AG08395 (cell line): ENCODE measurements around the gene PSMB1.

Source experiments
- DNase-seq: peaks from one replicate; pipeline ENCODE4 v3.0.0; 2012; ENCODE audit warnings: mixed read lengths, low spot score

The PSMB1 gene

GRCh38 chr6:170552765-170553533, at the start of gene PSMB1:
Gene PSMB1, minus strand, starts transcription at chr6:170553307. Its CDS starts 65 bp downstream, at chr6:170553242.
- DNase-seq, result peak; percentile 89

GRCh38 chr6:170597278-170597677, 44.2 kb upstream of the PSMB1 start:
- no peak for DNase-seq

DNA sequence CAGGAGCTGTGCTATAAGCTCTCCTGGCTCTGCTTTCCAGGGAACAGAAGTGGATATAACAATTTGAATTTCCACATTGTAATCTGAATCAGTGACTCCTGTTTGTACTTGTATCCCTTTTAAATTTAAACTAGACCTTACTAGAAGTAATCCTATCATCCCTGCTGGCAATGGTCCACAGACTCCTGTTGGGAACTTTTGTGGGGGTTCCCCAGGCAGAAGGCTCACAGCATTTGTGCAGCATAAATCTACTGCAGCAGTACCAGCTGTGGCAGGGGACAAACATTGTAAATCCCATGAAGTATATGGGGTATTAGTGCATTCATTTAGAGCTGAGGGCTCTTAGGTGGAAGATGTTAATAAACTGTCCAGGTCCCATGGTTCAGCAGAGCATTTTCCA, 43.3 kb upstream of the PSMB1 start:
- DNase-seq, result no peak

DNA sequence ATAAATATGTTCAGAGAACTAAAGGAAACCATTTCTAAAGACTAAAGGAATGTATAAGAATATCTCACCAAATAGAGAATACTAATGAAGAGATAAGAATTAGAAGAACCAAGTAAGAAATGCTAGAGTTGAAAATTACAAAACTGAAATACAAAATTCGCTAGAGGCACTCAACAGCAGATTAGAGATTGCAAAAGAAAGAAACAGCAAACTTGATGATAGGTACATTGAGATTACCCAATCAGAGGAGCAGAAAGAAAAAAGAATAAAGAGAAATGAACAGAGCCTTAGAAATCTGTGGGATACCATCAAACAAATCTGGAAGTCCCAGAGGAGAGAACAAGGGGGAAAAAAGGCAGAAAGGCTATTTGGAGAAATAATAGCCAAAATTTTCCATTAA, 37.6 kb upstream of the PSMB1 start:
- no peak for DNase-seq

DNA sequence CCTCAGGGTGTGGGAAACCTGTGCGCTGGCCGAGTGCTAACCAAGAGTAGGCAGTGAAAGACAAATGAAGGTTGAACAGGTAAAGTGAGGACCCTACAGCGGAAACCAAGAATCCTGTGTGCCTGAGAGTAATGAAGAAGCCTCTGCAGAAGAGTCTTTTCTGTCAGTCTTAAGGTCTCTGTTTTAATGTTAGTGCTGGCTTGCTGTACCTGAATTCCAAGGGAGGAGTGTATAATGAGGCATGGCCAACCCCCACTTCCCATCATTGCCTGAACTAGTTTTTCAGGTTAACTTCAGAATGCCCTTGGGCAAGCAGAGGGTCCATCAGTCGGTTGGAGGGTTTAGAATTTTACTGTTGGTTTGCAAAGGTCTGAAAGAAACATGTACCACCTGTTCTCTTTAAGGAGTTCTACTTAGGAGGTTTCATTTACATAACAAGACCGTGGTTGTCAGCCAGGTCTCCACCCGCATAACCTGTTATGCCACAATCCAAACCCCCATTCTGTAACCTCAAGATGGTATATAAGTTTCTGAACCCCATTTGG, 31.9 kb upstream of the PSMB1 start:
- DNase-seq, result no peak

- peak; percentile 96 for DNase-seq
Measured at GRCh38 chr6:170584181-170584953, 31.3 kb upstream of the PSMB1 start, which contains the start of gene PDCD2. Gene PDCD2, minus strand, starts transcription at chr6:170584637. Its CDS starts 56 bp downstream, at chr6:170584581.

DNA sequence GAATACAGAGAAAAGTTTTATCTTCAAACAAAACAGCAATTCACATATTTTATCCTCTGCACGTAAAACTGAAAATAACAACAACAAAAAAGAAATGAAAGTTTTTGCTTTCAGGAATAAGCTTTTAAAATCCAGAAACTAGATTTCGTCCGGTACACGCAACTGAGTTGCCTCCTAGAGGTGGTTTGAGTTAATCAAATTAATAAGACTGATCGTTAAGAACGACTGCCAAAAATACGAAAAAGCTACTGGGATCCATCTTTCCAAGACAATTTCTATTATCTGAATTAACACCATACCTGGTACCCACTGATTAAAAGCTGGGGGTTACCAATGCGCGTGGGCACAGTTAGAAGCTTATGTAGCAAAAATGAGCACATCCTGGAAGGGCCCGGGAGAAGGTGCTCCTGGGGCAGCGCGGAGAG, 30.7 kb upstream of the PSMB1 start:
- peak; percentile 12 for DNase-seq

GRCh38 chr6:170578909-170579308, 25.8 kb upstream of the PSMB1 start:
- no peak for DNase-seq

DNA sequence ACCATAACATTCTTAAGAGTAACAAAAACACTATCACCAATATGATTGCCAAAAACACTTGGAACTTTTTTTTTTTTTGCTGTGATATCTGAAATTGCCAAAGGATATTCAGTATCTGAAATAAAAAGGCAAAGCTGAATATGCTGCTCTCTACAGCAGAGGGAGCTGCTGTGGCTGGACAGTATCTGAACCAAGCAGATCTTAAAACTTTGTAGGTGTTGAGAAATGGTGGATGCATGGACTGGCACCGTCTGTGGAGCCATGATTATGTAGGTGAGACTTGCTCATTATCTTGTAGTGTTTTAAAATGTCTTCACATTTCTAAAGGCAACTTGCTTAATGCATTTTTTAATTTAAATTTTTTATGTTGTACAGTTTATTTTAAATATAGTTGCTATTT, 22.1 kb upstream of the PSMB1 start:
- DNase-seq, result peak; percentile 10

GRCh38 chr6:170572704-170573466, 19.8 kb upstream of the PSMB1 start:
- no peak for DNase-seq

- DNase-seq, result no peak
Measured at GRCh38 chr6:170564936-170565530, 11.9 kb upstream of the PSMB1 start.

DNA sequence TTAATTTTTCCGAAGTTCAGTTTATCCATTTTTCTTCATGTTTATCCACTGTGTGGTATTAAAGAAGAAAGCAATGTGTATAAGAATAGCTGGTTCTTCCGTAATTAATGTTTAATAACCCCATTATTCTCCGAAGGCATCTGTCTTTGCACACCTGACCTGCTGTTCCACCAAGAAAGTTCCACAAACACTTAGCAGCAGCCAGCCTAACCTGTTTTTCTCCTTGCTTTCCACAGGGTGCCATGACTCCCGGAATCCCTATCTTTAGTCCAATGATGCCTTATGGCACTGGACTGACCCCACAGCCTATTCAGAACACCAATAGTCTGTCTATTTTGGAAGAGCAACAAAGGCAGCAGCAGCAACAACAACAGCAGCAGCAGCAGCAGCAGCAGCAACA, 8.4 kb upstream of the PSMB1 start:
- DNase-seq, result no peak

GRCh38 chr6:170555305-170555704, 2.2 kb upstream of the PSMB1 start:
- no peak for DNase-seq

DNA sequence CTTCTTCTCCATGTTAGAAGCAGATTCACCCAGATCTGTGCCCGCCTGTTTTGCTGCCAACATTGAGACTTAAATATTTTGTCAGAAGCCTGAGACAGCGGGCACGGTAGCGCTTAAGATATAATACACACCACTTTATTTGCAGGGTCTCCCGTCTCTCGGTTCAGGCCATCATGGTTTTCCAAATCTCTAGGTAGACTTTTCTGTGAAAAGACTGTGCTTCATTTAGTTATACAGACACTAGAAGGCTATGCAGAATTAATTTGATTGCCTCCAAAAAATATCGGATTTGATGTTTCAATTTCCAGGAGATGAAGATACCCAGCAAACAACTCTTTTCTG, 1.7 kb upstream of the PSMB1 start:
- DNase-seq, result no peak

DNA sequence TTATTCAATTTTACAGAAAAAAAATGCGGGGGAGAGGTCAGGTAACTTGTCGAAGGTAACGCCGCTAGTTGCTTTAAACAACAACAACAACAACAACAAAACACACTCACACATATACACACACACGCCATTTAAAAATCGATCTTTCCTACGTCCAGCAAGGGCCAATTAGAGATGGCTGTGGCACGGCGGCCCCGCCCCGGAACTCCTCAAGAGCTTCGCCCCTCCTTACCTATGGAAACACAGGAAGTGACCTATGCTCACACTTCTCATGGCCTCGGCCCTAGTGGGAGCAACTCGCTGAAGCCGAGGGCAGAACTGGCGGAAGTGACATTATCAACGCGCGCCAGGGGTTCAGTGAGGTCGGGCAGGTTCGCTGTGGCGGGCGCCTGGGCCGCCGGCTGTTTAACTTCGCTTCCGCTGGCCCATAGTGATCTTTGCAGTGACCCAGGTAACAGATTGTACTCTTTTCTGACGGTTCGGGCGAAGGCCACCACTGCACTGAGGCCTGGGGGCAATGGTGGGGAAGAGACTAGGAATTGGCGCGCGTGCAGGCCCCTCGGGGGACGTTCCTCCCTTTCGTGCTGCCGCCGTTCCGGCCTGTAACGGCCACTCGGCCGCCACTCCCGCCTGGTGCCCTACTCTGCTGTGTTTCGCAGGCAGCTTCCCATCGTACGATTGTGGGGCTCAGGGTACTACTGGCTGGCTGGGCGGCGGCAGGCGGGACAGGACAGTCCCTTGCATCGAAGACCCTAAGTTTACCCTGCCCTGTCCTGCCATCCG, 1.1 kb upstream of the PSMB1 start, which contains the start of gene TBP:
TSS of gene TBP (plus strand) at position 357 of the 783 bp plus-strand sequence. CDS start 2,661 bp downstream, outside the sequence.
- DNase-seq, result peak; percentile 98

DNA sequence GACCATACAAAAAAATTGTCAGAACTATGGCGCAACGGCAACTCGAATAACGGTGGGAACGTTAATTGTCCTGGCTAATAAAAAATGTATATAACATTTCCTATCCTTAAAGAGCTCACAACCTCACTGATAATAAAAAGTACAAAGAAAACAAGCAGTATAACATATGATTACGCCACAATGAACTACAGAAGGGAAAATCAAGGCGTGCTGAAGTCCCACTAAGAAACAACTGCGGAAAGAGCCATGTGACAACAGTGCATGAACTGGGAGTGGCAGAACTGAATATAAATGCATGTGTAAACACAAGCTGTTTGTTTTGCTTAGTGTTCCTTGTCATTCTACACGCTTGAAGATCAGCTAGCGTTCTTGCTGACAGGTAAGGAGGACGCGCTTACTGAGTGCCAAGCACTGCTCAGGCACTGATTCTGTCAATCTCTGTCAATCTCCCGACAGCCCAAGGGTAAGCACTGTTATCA, 466 bp upstream of the PSMB1 start:
- DNase-seq, result peak; percentile 18

GRCh38 chr6:170545405-170545804, 7.7 kb downstream of the PSMB1 start:
- DNase-seq, result no peak

- no peak for DNase-seq
Measured at GRCh38 chr6:170542031-170542719, 10.9 kb downstream of the PSMB1 start.

- DNase-seq, result no peak
Measured at GRCh38 chr6:170537329-170537728, 15.8 kb downstream of the PSMB1 start.

DNA sequence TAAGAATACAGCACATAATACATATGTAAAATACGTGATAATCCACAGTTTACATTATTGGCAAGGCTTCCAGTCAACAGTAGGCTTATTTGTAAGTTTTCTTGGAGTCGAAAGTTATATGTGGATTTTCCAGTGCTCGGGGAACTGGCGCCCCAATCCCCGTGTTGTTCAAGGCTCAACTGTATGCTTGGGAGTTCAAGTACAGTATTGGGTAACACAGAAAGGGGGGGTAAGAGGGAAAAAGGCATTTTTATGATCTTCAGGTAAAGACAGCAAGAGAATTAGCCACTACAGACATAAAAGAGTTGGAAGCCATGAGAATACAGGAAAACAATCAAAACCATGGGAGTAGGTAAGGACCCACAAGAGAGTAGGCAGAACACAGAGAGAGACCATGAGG, 16.4 kb downstream of the PSMB1 start:
- no peak for DNase-seq
